H1 (cell line): Measurements from ENCODE around the gene ARHGAP22. TPM values are rescaled to one million over a fixed set of nuclear protein-coding genes. Genes with fewer than 3 reads are reported as not detected.

Experiments used
- CTCF ChIA-PET: fragments of 300-600 bp; sonication (Branson Sonifier 250); formaldehyde crosslinking; loops from one replicate; lab custom pipeline; 2021; ENCODE audit not compliant: partially characterized antibody; lab: Charles Lee
- POLR2A ChIA-PET: fragments of 300-600 bp; sonication (Branson Sonifier 250); formaldehyde crosslinking; loops from one replicate; lab custom pipeline; 2021; ENCODE audit warnings: inconsistent platforms; ENCODE audit not compliant: partially characterized antibody; lab: Charles Lee
- DNase-seq, 2 experiments: peaks; one replicate each; pipeline versions ENCODE4 v3.0.0 to v3.0.0-alpha.2; 2010 to 2022; ENCODE audit warnings: low spot score in 2 of 2, low read depth in 1 of 2, mixed read lengths in 1 of 2
- FAIRE-seq: peaks from 2 replicates; lab custom pipeline; 2011; peaks lifted over from hg19 to GRCh38; lab: Jason Lieb, UNC
- H2AFZ ChIP-seq: 2 replicates; pipeline ENCODE4 v1.8.1; 2012; ENCODE audit warnings: low read length, inconsistent platforms
- H2AK5ac ChIP-seq: 2 replicates; pipeline ENCODE4 v1.6.1; 2013; ENCODE audit warnings: low read depth, low read length
- H2BK120ac ChIP-seq: replicated peaks from 2 replicates; pipeline ENCODE3; 2013; ENCODE audit warnings: low read depth, low read length, inconsistent platforms
- H2BK12ac ChIP-seq: 2 replicates; pipeline ENCODE4 v1.6.1; 2013; ENCODE audit warnings: low read depth, low read length
- H2BK15ac ChIP-seq: 2 replicates; pipeline ENCODE4 v1.6.1; 2013; ENCODE audit warnings: low read length
- H2BK20ac ChIP-seq: 2 replicates; pipeline ENCODE4 v1.6.1; 2013; ENCODE audit warnings: low read length
- H2BK5ac ChIP-seq: 2 replicates; pipeline ENCODE4 v1.6.1; 2013; ENCODE audit warnings: low read depth, low read length
- H3K14ac ChIP-seq: 2 replicates; pipeline ENCODE4 v1.6.1; 2013; ENCODE audit warnings: inconsistent platforms; ENCODE audit not compliant: insufficient read length
- H3K18ac ChIP-seq: 2 replicates; pipeline ENCODE4 v1.6.1; 2013; ENCODE audit warnings: low read length; ENCODE audit errors: extremely low read depth
- H3K23ac ChIP-seq: 2 replicates; pipeline ENCODE4 v1.6.1; 2013; ENCODE audit warnings: inconsistent platforms; ENCODE audit not compliant: insufficient read length
- H3K23me2 ChIP-seq: 2 replicates; pipeline ENCODE4 v1.6.1; 2013; ENCODE audit warnings: low read depth, low read length
- H3K27ac ChIP-seq: 2 replicates; pipeline ENCODE4 v1.6.1; 2011; ENCODE audit warnings: low read depth, low read length, inconsistent platforms
- H3K27me3 ChIP-seq, 4 experiments: replicated peaks in 1 of 4; 1 replicate in 1 of 4; 2 replicates in 3 of 4; pipeline versions ENCODE4 v1.6.1 to v1.8.1; 2011 to 2013; ENCODE audit warnings: low read length in 3 of 4, mild to moderate bottlenecking in 3 of 4, inconsistent platforms in 2 of 4, mixed read lengths in 2 of 4, moderate library complexity in 1 of 4; ENCODE audit not compliant: control insufficient read depth in 3 of 4, insufficient read depth in 3 of 4; ENCODE audit errors: extremely low read depth in 1 of 4
- H3K36me3 ChIP-seq, 4 experiments: 2 replicates each; pipeline versions ENCODE4 v1.6.1 to v1.8.1; 2011 to 2013; ENCODE audit warnings: mild to moderate bottlenecking in 4 of 4, low read length in 3 of 4, moderate library complexity in 2 of 4, control low read depth in 1 of 4, inconsistent platforms in 1 of 4; ENCODE audit not compliant: insufficient read depth in 4 of 4, control insufficient read depth in 2 of 4
- H3K4ac ChIP-seq: replicated peaks from 2 replicates; pipeline ENCODE3; 2013; ENCODE audit warnings: low read length, low read depth, mixed read lengths, inconsistent platforms; ENCODE audit not compliant: insufficient read length
- H3K4me1 ChIP-seq, 4 experiments: replicated peaks in 1 of 4; 1 replicate in 1 of 4; 2 replicates in 3 of 4; pipeline versions ENCODE4 v1.6.1 to v1.8.1; 2011 to 2013; ENCODE audit warnings: low read length in 3 of 4, inconsistent platforms in 2 of 4, mixed read lengths in 1 of 4; ENCODE audit not compliant: insufficient read depth in 4 of 4, control insufficient read depth in 3 of 4
- H3K4me2 ChIP-seq, 2 experiments: 2 replicates each; pipeline versions ENCODE4 v1.6.1 to v1.8.1; 2011 to 2013; ENCODE audit warnings: low read depth in 2 of 2, low read length in 2 of 2, control low read depth in 1 of 2, inconsistent platforms in 1 of 2, mild to moderate bottlenecking in 1 of 2; ENCODE audit not compliant: insufficient read depth in 1 of 2
- H3K4me3 ChIP-seq, 4 experiments: fragments of 200-600, 300-600 bp in 1 of 4; sonication (generic), shearing (Covaris generic), sonication (Bioruptor Twin) in 1 of 4; 2 replicates each; pipeline versions ENCODE4 v1.5.1 to v1.8.1; 2011 to 2016; ENCODE audit warnings: low read length in 4 of 4, low read depth in 3 of 4, control low read depth in 2 of 4, inconsistent platforms in 2 of 4, mild to moderate bottlenecking in 2 of 4, mixed read lengths in 1 of 4, moderate library complexity in 1 of 4; ENCODE audit not compliant: insufficient read depth in 2 of 4; ENCODE audit errors: extremely low read depth in 1 of 4
- H3K56ac ChIP-seq: replicated peaks from 2 replicates; pipeline ENCODE3; 2013; ENCODE audit warnings: low read depth, mild to moderate bottlenecking, mixed read lengths, low read length, inconsistent platforms; ENCODE audit not compliant: insufficient read length
- H3K79me1 ChIP-seq: 2 replicates; pipeline ENCODE4 v1.6.1; 2013; ENCODE audit warnings: low read depth, low read length, control low read depth
- H3K79me2 ChIP-seq, 2 experiments: 2 replicates each; pipeline versions ENCODE4 v1.6.1 to v1.8.1; 2012 to 2013; ENCODE audit warnings: low read length in 2 of 2, mild to moderate bottlenecking in 2 of 2, inconsistent platforms in 1 of 2; ENCODE audit not compliant: insufficient read depth in 2 of 2, control insufficient read depth in 1 of 2
- H3K9ac ChIP-seq, 4 experiments: replicated peaks in 1 of 4; 1 replicate in 1 of 4; 2 replicates in 3 of 4; pipeline versions ENCODE4 v1.6.1 to v1.8.1; 2011 to 2013; ENCODE audit warnings: low read depth in 3 of 4, low read length in 3 of 4, control low read depth in 2 of 4, mild to moderate bottlenecking in 2 of 4, moderate library complexity in 2 of 4, inconsistent platforms in 1 of 4; ENCODE audit errors: extremely low read depth in 1 of 4
- H3K9me3 ChIP-seq, 2 experiments: 2 replicates each; pipeline versions ENCODE4 v1.6.1 to v1.8.1; 2012 to 2013; ENCODE audit warnings: mild to moderate bottlenecking in 2 of 2, moderate library complexity in 2 of 2, control low read depth in 1 of 2, inconsistent platforms in 1 of 2, low read depth in 1 of 2, low read length in 1 of 2, mixed read lengths in 1 of 2; ENCODE audit not compliant: insufficient read depth in 2 of 2
- H4K20me1 ChIP-seq, 2 experiments: replicated peaks in 1 of 2; 2 replicates each; pipeline versions ENCODE3 to v1.8.1; 2011 to 2013; ENCODE audit warnings: inconsistent platforms in 2 of 2, low read length in 2 of 2, mild to moderate bottlenecking in 1 of 2; ENCODE audit not compliant: insufficient read depth in 2 of 2, control insufficient read depth in 1 of 2
- H4K5ac ChIP-seq: 2 replicates; pipeline ENCODE4 v1.6.1; 2013; ENCODE audit warnings: low read length, low read depth, mixed read lengths, inconsistent platforms; ENCODE audit not compliant: insufficient read length
- H4K8ac ChIP-seq: 2 replicates; pipeline ENCODE4 v1.8.0; 2013; ENCODE audit warnings: mild to moderate bottlenecking, moderate library complexity, low read length, inconsistent platforms; ENCODE audit not compliant: insufficient read depth; ENCODE audit errors: extremely low read depth
- H4K91ac ChIP-seq: replicated peaks from 2 replicates; pipeline ENCODE3; 2013; ENCODE audit warnings: low read length, mixed read lengths, inconsistent platforms; ENCODE audit not compliant: insufficient read length
- CBX5 ChIP-seq: fragments of 300-800, 300-1000 bp; sonication (generic); IDR thresholded peaks from 2 replicates; pipeline ENCODE4 v1.7.1; 2016; ENCODE audit warnings: antibody characterized with exemption, low read length, low read depth
- EGR1 ChIP-seq: IDR thresholded peaks from 2 replicates; pipeline ENCODE4 v1.6.1; 2011; ENCODE audit warnings: low read depth, low read length, borderline replicate concordance
- EP300 ChIP-seq, 2 experiments: IDR thresholded peaks; 1 replicate in 1 of 2; 2 replicates in 1 of 2; pipeline ENCODE4 v1.6.1; 2011 to 2012; ENCODE audit warnings: low read depth in 2 of 2, low read length in 2 of 2, mild to moderate bottlenecking in 2 of 2, borderline replicate concordance in 1 of 2, inconsistent platforms in 1 of 2, moderate library complexity in 1 of 2
- NRF1 ChIP-seq: IDR thresholded peaks from 2 replicates; pipeline ENCODE4 v1.6.1; 2011; ENCODE audit warnings: mild to moderate bottlenecking, low read depth, low read length, improper control_type of control experiment
- RFX5 ChIP-seq: IDR thresholded peaks from 2 replicates; pipeline ENCODE4 v1.6.1; 2011; ENCODE audit warnings: low read depth, low read length, improper control_type of control experiment, borderline replicate concordance
- SIN3A ChIP-seq, 2 experiments: IDR thresholded peaks in 1 of 2; conservative IDR thresholded peaks in 1 of 2; 2 replicates each; pipeline ENCODE4 v1.6.1; 2011 to 2012; ENCODE audit warnings: low read length in 2 of 2, improper control_type of control experiment in 1 of 2, low read depth in 1 of 2, mild to moderate bottlenecking in 1 of 2
- SIX5 ChIP-seq: IDR thresholded peaks from 2 replicates; pipeline ENCODE4 v1.6.1; 2011; ENCODE audit warnings: mild to moderate bottlenecking, low read depth, low read length
- TCF12 ChIP-seq: IDR thresholded peaks from 2 replicates; pipeline ENCODE4 v1.6.1; 2011; ENCODE audit warnings: low read depth, mild to moderate bottlenecking, low read length
- YY1 ChIP-seq: IDR thresholded peaks from 2 replicates; pipeline ENCODE4 v1.6.1; 2011; ENCODE audit warnings: low read depth, mild to moderate bottlenecking, low read length
- WGBS, 2 experiments: shearing (Covaris generic) in 1 of 2; methylation state at CpG; one replicate each; pipeline versions ENCODE4 v1.1.6 to v1.1.7; 2013 to 2015; ENCODE audit warnings: low lambda C conversion rate in 2 of 2, mixed read lengths in 2 of 2, inconsistent platforms in 1 of 2, low coverage in 1 of 2, missing lambda C conversion rate in 1 of 2; ENCODE audit not compliant: insufficient replicate concordance in 2 of 2, insufficient coverage in 1 of 2, insufficient read length in 1 of 2; ENCODE audit errors: extremely low coverage in 1 of 2, missing lambda C conversion rate in 1 of 2; 5-methylcytosine and 5-hydroxymethylcytosine counted together
- polyA plus RNA-seq, 7 experiments: library from polyadenylated mRNA; depleted of rRNA in 3 of 7; stranded (reverse) in 5 of 7; unstranded in 2 of 7; fragments of >200 nt in 5 of 7; fragments of 200-250 nt in 2 of 7; gene quantifications; 1 replicate in 5 of 7; 2 replicates in 1 of 7; 4 replicates in 1 of 7; pipeline versions ENCODE4 v1.2.1 to v1.2.3, GENCODE V29; 2011 to 2013; ENCODE audit warnings: missing spikeins in 2 of 7, mixed read lengths in 2 of 7
- total RNA-seq: library from RNA; stranded (reverse); fragmentation: NEBNext Ultra II Directional; extraction: Animal tissue kit (Norgen Biotek cat#: 25700); gene quantifications from 2 replicates; pipeline ENCODE4 v1.2.1, GENCODE V29; 2021
- TF ChIP-seq, protein P1 (sequence below): IDR thresholded peaks from 2 replicates; pipeline ENCODE4 v1.6.1; 2012; ENCODE audit warnings: low read length, inconsistent platforms

Gene ARHGAP22
- total and polyA plus RNA-seq, 2 of the 8 experiments (the other 6 are each of a cell fraction or from before 2014, with no cell fraction given) = 3.6 to 11.2 TPM

DNA sequence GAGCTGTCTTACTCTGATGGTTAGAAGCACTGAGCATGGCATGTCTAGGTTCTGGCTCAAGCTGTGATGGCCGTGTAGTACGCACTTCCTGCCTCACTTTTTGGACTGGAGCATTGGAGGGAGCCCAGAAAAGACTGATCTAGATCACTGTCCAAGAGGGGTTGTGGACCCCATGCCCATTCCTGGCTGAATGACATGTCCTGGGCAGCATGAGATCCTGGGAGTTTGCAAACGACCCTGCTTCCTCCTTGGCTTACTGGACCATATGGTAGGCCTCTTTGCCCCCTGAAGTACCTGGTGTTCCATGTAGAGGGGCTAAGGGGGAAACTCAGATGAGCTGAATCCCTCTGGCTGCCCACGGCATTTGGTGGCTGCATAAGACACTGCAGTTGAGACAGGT is 36.7 kb downstream of the ARHGAP22 start:
- 80% methylated on average over 4 of the region's 4 CpGs; no CpG with 5 or more reads in 1 of the 2 experiments for WGBS, 2 experiments
- Histone ChIP-seq H3K18ac (no peak overlapping the region), H3K9ac (no peak overlapping the region), H4K91ac (no peak overlapping the region), H3K79me1 (no peaks in the 10 kb centered on the region), H4K20me1 (no peaks in the 10 kb centered on the region), H3K27ac (no peak overlapping the region), H3K4me3 (no peak overlapping the region), H2AK5ac (no peak overlapping the region), H3K36me3 (no peaks in the 10 kb centered on the region)
- no peak for DNase-seq
- CTCF ChIA-PET = interaction anchor here (0.6 to 2.9 kb wide), 4 partner anchors 39 to 414 kb away, joined by 3 to 9 read pairs (median 4); no protein-coding TSS in a partner anchor
- TF ChIP-seq RFX5 (no peak), YY1 (no peak), EP300 (IDR thresholded peaks at IDR 0.05; ENCODE audit: borderline replicate concordance in 1 of 2, low read depth in 2 of 2, low read length in 2 of 2) (no peak), SIX5 (no peak), SIN3A (conservative IDR thresholded peaks at IDR 0.05 in 1 of 2, IDR thresholded peaks at IDR 0.05 in 1 of 2; ENCODE audit: low read depth in 1 of 2, low read length in 2 of 2) (no peak), TCF12 (no peak), CBX5 (no peak), EGR1 (no peak), NRF1 (no peak)
- TF ChIP-seq, protein P1, sequence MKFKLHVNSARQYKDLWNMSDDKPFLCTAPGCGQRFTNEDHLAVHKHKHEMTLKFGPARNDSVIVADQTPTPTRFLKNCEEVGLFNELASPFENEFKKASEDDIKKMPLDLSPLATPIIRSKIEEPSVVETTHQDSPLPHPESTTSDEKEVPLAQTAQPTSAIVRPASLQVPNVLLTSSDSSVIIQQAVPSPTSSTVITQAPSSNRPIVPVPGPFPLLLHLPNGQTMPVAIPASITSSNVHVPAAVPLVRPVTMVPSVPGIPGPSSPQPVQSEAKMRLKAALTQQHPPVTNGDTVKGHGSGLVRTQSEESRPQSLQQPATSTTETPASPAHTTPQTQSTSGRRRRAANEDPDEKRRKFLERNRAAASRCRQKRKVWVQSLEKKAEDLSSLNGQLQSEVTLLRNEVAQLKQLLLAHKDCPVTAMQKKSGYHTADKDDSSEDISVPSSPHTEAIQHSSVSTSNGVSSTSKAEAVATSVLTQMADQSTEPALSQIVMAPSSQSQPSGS = no peak
- TF ChIP-seq, all 59 proteins: peak for 0
- Histone ChIP-seq H4K5ac (no peak overlapping the region), H3K4me1 (no peaks in the 10 kb centered on the region), H2BK12ac (no peak overlapping the region), H3K27me3 (no peaks in the 10 kb centered on the region), H3K23ac (no peak overlapping the region), H3K9me3 (no peaks in the 10 kb centered on the region), H3K79me2 (no peaks in the 10 kb centered on the region), H3K23me2 (no peaks in the 10 kb centered on the region), H3K4me2 (no peak overlapping the region), H4K8ac (no peak overlapping the region; the same call in 1 of the 2 replicates), H2BK120ac (no peak overlapping the region), H3K4ac (no peak overlapping the region), H2BK15ac (no peak overlapping the region), H3K14ac (no peak overlapping the region), H3K56ac (no peak overlapping the region), H2BK5ac (no peak overlapping the region), H2AFZ (no peak overlapping the region), H2BK20ac (no peak overlapping the region)
- POLR2A ChIA-PET = no interaction called here
- no peak for FAIRE-seq
